Fibroblast of the aortic adventitia (primary cell): ENCODE data around the gene FBLN5. TPM values are rescaled to one million over a fixed set of nuclear protein-coding genes. Genes with fewer than 3 reads are reported as not detected.

Experiments used
- DNase-seq: peaks from one replicate; pipeline ENCODE4 v3.0.0-alpha.2; 2010; ENCODE audit warnings: low read depth
- H3K4me3 ChIP-seq: 2 replicates; pipeline ENCODE4 v1.5.1; 2011; ENCODE audit warnings: low read depth, mild to moderate bottlenecking, control low read depth, low read length, moderate library complexity
- CTCF ChIP-seq: IDR thresholded peaks from 2 replicates; pipeline ENCODE4 v1.5.1; 2011; ENCODE audit warnings: mild to moderate bottlenecking, low read length, control low read depth, inconsistent platforms; ENCODE audit not compliant: insufficient read depth
- total RNA-seq: library from RNA; depleted of rRNA; stranded (reverse); fragments of >200 nt; gene quantifications from 2 replicates; pipeline ENCODE4 v1.2.3, GENCODE V29; 2012; ENCODE audit warnings: low replicate concordance

FBLN5 gene, protein sequence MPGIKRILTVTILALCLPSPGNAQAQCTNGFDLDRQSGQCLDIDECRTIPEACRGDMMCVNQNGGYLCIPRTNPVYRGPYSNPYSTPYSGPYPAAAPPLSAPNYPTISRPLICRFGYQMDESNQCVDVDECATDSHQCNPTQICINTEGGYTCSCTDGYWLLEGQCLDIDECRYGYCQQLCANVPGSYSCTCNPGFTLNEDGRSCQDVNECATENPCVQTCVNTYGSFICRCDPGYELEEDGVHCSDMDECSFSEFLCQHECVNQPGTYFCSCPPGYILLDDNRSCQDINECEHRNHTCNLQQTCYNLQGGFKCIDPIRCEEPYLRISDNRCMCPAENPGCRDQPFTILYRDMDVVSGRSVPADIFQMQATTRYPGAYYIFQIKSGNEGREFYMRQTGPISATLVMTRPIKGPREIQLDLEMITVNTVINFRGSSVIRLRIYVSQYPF
- total RNA-seq = 56.8 and 137 TPM in 2 replicates

GRCh38 chr14:91947475-91948184 is at the start of gene FBLN5:
FBLN5 (minus strand) TSS chr14:91947694; CDS start chr14:91947229, 465 bp downstream.
- peak within 1 kb of the TSS; percentile 84 for H3K4me3 ChIP-seq
- no peak for TF ChIP-seq CTCF
- peak; percentile 95 for DNase-seq

DNA sequence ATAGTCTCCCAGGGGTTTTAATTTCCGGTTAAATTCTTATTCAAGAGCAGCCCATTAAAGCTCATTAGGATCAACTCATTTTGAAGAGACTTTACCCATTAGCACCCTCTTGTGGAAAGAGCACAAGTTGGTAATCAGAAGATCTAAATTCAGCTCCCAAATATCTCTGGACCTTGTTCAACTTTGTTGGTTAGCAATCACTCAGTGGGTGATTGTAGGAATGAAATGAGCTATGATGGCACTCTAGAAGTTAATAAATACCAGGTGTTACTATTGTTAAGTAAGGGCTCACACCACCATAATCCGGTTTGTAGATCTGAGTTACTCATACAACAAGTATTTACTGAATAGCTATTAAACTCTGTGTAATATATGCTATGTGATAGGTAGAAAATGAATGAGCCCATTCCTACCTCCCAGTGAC is 49.5 kb upstream of the FBLN5 start:
- H3K4me3 ChIP-seq = no peak overlapping the region
- TF ChIP-seq CTCF = peak; percentile 68
- DNase-seq = peak; percentile 91

DNA sequence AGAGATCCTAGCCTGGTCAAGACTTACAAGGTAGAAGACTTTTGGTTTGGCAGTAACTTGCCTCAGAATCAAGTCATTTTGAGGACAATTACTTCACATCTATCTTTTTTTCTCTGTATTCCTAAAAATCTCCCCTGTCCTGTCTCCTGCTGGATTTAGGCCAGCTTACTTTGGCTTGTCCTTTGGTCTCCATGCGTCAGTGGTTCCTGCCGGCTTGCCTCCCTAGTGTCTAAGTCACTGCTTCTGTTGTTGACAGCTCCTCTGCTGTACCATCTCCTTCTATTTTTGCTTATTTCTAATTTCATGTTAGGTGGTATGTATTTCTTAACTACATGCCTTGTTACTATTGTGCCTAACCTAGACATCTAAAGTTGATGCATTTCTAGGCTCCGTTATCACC is 39.7 kb upstream of the FBLN5 start:
- no peak for DNase-seq
- TF ChIP-seq CTCF = no peak
- H3K4me3 ChIP-seq = no peak overlapping the region

DNA sequence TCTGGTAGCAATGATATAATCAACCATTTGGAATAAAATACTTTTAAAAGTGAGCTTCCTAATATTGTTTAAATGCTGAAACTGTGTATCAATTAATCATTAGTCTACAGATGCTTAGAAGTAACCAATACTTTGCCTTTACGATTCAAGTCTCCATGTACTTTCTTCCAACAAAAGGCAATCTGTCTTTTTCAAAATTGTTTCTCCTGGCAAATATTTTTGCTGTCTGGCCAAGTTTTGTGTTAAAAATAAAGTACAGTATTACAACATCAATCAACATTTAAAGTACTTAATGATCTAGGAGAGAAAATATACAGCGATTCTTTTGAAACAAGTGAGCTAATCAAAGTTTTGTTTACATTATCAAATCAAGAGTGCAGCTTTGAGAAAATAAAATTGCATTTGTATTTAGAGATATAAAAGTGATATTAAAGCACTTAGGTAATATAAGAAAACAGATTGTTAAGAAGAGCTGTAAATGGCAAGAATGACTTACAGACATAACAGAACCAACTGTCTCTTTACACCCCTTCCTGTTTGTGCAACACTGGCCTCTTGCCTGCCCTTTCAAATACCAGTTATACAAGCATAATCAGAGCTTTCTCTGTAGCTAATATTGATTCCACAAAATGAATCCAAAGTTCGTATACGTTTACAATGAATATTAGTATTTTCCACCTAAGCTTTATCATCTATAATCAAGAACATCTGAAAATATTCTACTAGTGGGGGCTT is 38.2 kb upstream of the FBLN5 start:
- DNase-seq = peak; percentile 76
- no peak for TF ChIP-seq CTCF
- H3K4me3 ChIP-seq = no peak overlapping the region

DNA sequence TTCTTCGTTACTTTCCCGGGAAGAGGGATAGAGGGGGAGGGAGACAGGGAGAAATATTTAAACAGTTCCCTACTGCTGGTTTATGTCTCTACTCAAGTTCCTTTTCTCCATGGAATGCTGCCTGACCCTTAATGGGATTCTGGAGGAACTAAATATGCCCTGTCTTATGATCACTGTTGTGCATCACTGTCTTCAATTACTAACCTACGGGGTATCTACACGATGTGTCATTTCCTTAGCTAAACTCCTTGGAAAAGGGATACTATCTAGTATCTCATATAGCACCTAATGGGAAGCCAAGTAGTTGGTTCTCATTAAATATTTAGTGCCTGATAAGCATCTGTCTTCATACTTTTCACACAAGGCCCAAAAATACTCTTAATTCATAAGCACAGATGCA is 37.5 kb upstream of the FBLN5 start:
- peak; percentile 69 for DNase-seq
- H3K4me3 ChIP-seq = no peak overlapping the region
- no peak for TF ChIP-seq CTCF

DNA sequence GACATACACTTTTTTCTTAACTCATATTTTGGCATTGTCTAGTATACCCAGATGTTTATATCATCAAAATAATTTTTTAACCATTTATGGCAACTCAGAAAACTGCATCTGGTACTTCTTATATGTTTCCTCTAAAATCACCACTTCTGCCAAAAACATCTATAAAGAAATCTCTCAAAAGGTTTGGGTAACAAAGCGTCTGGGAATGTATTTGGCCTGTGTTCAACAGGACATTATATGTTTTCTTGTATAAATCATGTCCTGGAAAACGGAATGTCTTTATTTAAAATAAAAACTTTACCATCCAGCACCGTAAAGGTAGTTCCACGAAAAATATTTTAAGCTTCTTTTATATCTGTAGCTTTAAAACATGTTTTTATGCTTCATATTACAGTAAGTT is 36.1 kb upstream of the FBLN5 start:
- no peak overlapping the region for H3K4me3 ChIP-seq
- DNase-seq = no peak
- TF ChIP-seq CTCF = no peak
